C4-2B (cell line): ENCODE measurements around the gene BLOC1S1.

Source experiments
- ZFX ChIP-seq: fragments of 450-650 bp; IDR thresholded peaks from 2 replicates; pipeline ENCODE4 v1.6.1; 2017
- TF ChIP-seq, protein P1 (sequence below): fragments of 450-650 bp; conservative IDR thresholded peaks from 2 replicates; pipeline ENCODE4 v1.5.1; 2017; ENCODE audit warnings: mild to moderate bottlenecking

GRCh38 chr12:55716582-55716957, 724 bp downstream of the BLOC1S1 start:
- TF ChIP-seq, protein P1, sequence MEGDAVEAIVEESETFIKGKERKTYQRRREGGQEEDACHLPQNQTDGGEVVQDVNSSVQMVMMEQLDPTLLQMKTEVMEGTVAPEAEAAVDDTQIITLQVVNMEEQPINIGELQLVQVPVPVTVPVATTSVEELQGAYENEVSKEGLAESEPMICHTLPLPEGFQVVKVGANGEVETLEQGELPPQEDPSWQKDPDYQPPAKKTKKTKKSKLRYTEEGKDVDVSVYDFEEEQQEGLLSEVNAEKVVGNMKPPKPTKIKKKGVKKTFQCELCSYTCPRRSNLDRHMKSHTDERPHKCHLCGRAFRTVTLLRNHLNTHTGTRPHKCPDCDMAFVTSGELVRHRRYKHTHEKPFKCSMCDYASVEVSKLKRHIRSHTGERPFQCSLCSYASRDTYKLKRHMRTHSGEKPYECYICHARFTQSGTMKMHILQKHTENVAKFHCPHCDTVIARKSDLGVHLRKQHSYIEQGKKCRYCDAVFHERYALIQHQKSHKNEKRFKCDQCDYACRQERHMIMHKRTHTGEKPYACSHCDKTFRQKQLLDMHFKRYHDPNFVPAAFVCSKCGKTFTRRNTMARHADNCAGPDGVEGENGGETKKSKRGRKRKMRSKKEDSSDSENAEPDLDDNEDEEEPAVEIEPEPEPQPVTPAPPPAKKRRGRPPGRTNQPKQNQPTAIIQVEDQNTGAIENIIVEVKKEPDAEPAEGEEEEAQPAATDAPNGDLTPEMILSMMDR: no peak
- TF ChIP-seq ZFX: no peak
